Keratinocyte (primary cell): ENCODE data around the gene DCHS1.

Experiments used
- EZH2 ChIP-seq: IDR thresholded peaks from one replicate; pipeline ENCODE4 v1.6.1; 2012; ENCODE audit warnings: inconsistent platforms, mild to moderate bottlenecking, low read length, moderate library complexity
- TF ChIP-seq, protein P1 (sequence below), 3 experiments: IDR thresholded peaks in 1 of 3; conservative IDR thresholded peaks in 1 of 3; optimal IDR thresholded peaks in 1 of 3; 2 replicates in 2 of 3; 3 replicates in 1 of 3; pipeline versions ENCODE3 to v1.5.1; 2011; ENCODE audit warnings: low read length in 3 of 3, mild to moderate bottlenecking in 3 of 3, moderate library complexity in 2 of 3, control low read depth in 1 of 3, inconsistent platforms in 1 of 3; ENCODE audit not compliant: insufficient read depth in 2 of 3; ENCODE audit errors: extremely low read depth in 1 of 3

DNA sequence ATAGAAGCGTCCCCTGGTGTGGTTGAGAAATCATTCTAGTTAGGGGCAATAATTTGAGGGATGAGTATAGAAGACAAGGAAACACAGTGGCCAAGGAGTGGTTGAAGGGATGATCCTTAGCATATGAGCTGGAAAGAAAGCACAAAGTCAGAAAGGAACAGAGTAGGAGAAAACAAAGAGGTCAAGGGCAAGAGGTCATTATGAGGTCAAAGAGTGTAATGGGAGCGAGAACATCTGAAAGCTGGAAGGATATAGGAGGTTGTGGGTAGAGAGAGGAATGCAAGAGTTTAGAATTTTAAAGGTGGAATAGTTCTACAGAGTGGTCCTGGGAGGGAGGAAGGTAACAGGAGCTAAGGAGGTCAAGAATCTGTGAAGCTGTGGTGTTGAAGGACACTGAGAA lies 2.0 kb downstream of the DCHS1 start:
- TF ChIP-seq, protein P1, sequence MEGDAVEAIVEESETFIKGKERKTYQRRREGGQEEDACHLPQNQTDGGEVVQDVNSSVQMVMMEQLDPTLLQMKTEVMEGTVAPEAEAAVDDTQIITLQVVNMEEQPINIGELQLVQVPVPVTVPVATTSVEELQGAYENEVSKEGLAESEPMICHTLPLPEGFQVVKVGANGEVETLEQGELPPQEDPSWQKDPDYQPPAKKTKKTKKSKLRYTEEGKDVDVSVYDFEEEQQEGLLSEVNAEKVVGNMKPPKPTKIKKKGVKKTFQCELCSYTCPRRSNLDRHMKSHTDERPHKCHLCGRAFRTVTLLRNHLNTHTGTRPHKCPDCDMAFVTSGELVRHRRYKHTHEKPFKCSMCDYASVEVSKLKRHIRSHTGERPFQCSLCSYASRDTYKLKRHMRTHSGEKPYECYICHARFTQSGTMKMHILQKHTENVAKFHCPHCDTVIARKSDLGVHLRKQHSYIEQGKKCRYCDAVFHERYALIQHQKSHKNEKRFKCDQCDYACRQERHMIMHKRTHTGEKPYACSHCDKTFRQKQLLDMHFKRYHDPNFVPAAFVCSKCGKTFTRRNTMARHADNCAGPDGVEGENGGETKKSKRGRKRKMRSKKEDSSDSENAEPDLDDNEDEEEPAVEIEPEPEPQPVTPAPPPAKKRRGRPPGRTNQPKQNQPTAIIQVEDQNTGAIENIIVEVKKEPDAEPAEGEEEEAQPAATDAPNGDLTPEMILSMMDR (optimal IDR thresholded peaks at IDR 0.05 in 1 of 3, IDR thresholded peaks at IDR 0.05 in 1 of 3, conservative IDR thresholded peaks at IDR 0.05 in 1 of 3; ENCODE audit: extremely low read depth in 1 of 3, insufficient read depth in 2 of 3, low read length in 3 of 3), result no peak
- TF ChIP-seq EZH2, result no peak
